ENCODE results near the gene GALNT12. TPM values are rescaled to one million over a fixed set of nuclear protein-coding genes. Genes with fewer than 3 reads are reported as not detected.

The GALNT12 gene
- total RNA-seq, 1 donor from 2014 or later, result 4.0 TPM

DNA sequence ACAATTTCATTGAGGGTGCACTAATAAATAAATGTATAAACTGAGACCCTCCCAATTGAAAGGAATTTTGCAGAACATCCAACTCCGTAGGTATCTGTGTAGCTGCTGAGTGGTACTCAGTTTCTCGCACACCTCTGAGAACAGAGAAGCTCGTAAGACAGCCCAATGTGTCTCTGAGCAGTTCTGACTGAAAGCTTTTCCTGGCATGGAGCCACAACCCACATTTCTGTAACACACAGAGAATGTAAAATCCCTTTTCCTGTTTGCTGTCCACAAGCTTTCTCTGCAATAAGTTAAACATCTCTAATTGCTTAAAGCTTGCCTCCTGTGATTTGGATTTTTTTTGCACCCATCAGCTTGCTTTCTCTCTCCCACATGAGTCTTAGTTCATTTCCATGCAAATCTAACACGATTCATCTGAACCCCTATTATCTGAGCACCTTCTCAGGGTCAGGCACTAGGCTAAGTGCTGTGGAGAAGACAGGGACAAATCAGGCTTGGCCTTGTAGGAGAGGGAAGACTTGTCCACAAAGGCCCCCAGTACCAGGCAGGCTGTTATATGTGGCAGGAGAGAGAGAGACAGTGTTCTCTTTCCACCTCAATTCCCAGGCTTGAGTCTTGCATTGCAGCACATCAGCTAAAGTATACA lies 92.1 kb downstream of the GALNT12 start:
- intact Hi-C loops (cut with micrococcal nuclease), result no loop called here

Other genes with a start within 250 kb of the GALNT12 start
- not detected in 2 replicates for gene GABBR2, start 98.7 kb upstream of the GALNT12 start, total RNA-seq
- gene ANKS6, start 11.1 kb upstream of the GALNT12 start, total RNA-seq, result 6.3 and 7.6 TPM in 2 replicates
- gene COL15A1, start 136.2 kb downstream of the GALNT12 start, total RNA-seq, result 0.20 and 0.23 TPM in 2 replicates